Liver (tissue), 9 donors: ENCODE measurements around the gene CARD16. TPM values are rescaled to one million over a fixed set of nuclear protein-coding genes. Genes with fewer than 3 reads are reported as not detected.

ENCODE experiments used
- DNase-seq: peaks from one replicate; pipeline ENCODE4 v3.0.0-alpha.2; 2017; ENCODE audit warnings: low spot score
- H3K27ac ChIP-seq, 2 donors: one replicate each; pipeline ENCODE4 v1.7.0; 2013; ENCODE audit warnings: inconsistent platforms in 2 of 2, low read length in 2 of 2, control low read depth in 1 of 2, low read depth in 1 of 2, mild to moderate bottlenecking in 1 of 2
- H3K27me3 ChIP-seq, 4 donors: one replicate each; pipeline versions ENCODE4 v1.6.1 to v1.7.0; 2013; ENCODE audit warnings: low read length in 3 of 4, inconsistent platforms in 1 of 4, mild to moderate bottlenecking in 1 of 4, moderate library complexity in 1 of 4; ENCODE audit not compliant: control insufficient read depth in 4 of 4, insufficient read depth in 4 of 4
- H3K36me3 ChIP-seq, 4 donors: one replicate each; pipeline versions ENCODE4 v1.6.1 to v1.7.0; 2013; ENCODE audit warnings: low read length in 3 of 4, mild to moderate bottlenecking in 3 of 4, low read depth in 1 of 4, moderate library complexity in 1 of 4; ENCODE audit not compliant: control insufficient read depth in 4 of 4, insufficient read depth in 3 of 4
- H3K4me1 ChIP-seq, 4 donors: one replicate each; pipeline versions ENCODE4 v1.6.1 to v1.7.0; 2013; ENCODE audit warnings: low read length in 3 of 4, mild to moderate bottlenecking in 3 of 4, moderate library complexity in 1 of 4; ENCODE audit not compliant: control insufficient read depth in 4 of 4, insufficient read depth in 4 of 4
- H3K4me3 ChIP-seq, 3 donors: one replicate each; pipeline versions ENCODE4 v1.6.1 to v1.7.0; 2013; ENCODE audit warnings: low read length in 3 of 3, control low read depth in 1 of 3, low read depth in 1 of 3, mild to moderate bottlenecking in 1 of 3
- H3K9ac ChIP-seq, 2 donors: one replicate each; pipeline ENCODE4 v1.7.0; 2013; ENCODE audit warnings: low read length in 2 of 2, mild to moderate bottlenecking in 2 of 2, moderate library complexity in 2 of 2, control low read depth in 1 of 2, low read depth in 1 of 2
- H3K9me3 ChIP-seq, 4 donors: one replicate each; pipeline versions ENCODE4 v1.6.1 to v1.7.0; 2013; ENCODE audit warnings: low read length in 3 of 4; ENCODE audit not compliant: control insufficient read depth in 4 of 4
- EGR1 ChIP-seq, 2 donors: IDR thresholded peaks; 2 replicates each; pipeline ENCODE4 v1.6.1; 2016 to 2018; ENCODE audit warnings: antibody characterized with exemption in 2 of 2, low read depth in 2 of 2
- FOXA1 ChIP-seq: IDR thresholded peaks from 2 replicates; pipeline ENCODE4 v1.6.1; 2016; ENCODE audit warnings: antibody characterized with exemption
- FOXA2 ChIP-seq: IDR thresholded peaks from 2 replicates; pipeline ENCODE4 v1.6.1; 2016; ENCODE audit warnings: antibody characterized with exemption
- GABPA ChIP-seq, 2 donors: IDR thresholded peaks in 1 of 2; conservative IDR thresholded peaks in 1 of 2; 2 replicates each; pipeline ENCODE4 v1.6.1; 2016; ENCODE audit warnings: antibody characterized with exemption in 2 of 2, mild to moderate bottlenecking in 1 of 2, moderate library complexity in 1 of 2
- HNF4G ChIP-seq: IDR thresholded peaks from 2 replicates; pipeline ENCODE4 v1.6.1; 2016; ENCODE audit warnings: antibody characterized with exemption
- JUND ChIP-seq, 2 donors: IDR thresholded peaks; 2 replicates each; pipeline ENCODE4 v1.6.1; 2016; ENCODE audit warnings: antibody characterized with exemption in 2 of 2
- NR2F2 ChIP-seq: IDR thresholded peaks from 2 replicates; pipeline ENCODE4 v1.6.1; 2016; ENCODE audit warnings: antibody characterized with exemption
- RAD21 ChIP-seq, 2 donors: IDR thresholded peaks; 2 replicates each; pipeline ENCODE4 v1.6.1; 2016; ENCODE audit warnings: antibody characterized with exemption in 2 of 2, mild to moderate bottlenecking in 2 of 2
- RXRA ChIP-seq, 2 donors: IDR thresholded peaks; 2 replicates each; pipeline ENCODE4 v1.6.1; 2017 to 2018; ENCODE audit warnings: antibody characterized with exemption in 2 of 2, mild to moderate bottlenecking in 1 of 2
- SP1 ChIP-seq: IDR thresholded peaks from 2 replicates; pipeline ENCODE4 v1.6.1; 2018; ENCODE audit warnings: antibody characterized with exemption, mild to moderate bottlenecking
- TAF1 ChIP-seq: conservative IDR thresholded peaks from 2 replicates; pipeline ENCODE4 v1.6.1; 2016; ENCODE audit warnings: antibody characterized with exemption, mild to moderate bottlenecking
- YY1 ChIP-seq: IDR thresholded peaks from 2 replicates; pipeline ENCODE4 v1.6.1; 2016; ENCODE audit warnings: antibody characterized with exemption, mild to moderate bottlenecking
- WGBS: extraction: QIAGEN DNeasy Blood & Tissue Kit; methylation state at CpG from one replicate; pipeline ENCODE4 v1.1.7; 2013; 5-methylcytosine and 5-hydroxymethylcytosine counted together
- polyA plus RNA-seq, 2 donors: library from polyadenylated mRNA; stranded (reverse) in 1 of 2; unstranded in 1 of 2; fragments of 200-250 nt in 1 of 2; fragments of >200 nt in 1 of 2; fragmentation: Nextera tagmentation in 1 of 2; extraction: Ambion mirVana in 1 of 2; gene quantifications; one replicate each; pipeline versions ENCODE4 v1.2.1 to v1.2.3, GENCODE V29; 2013 to 2015
- total RNA-seq, 2 donors: library from RNA; depleted of rRNA; stranded (reverse); fragments of >200 nt; gene quantifications; one replicate each; pipeline ENCODE4 v1.2.3, GENCODE V29; 2014
- TF ChIP-seq, protein P1 (sequence below): IDR thresholded peaks from 2 replicates; pipeline ENCODE4 v1.6.1; 2016; ENCODE audit warnings: antibody characterized with exemption
- TF ChIP-seq, protein P2 (sequence below): IDR thresholded peaks from 2 replicates; pipeline ENCODE4 v1.6.1; 2016; ENCODE audit warnings: antibody characterized with exemption, mild to moderate bottlenecking
- TF ChIP-seq, protein P3 (sequence below): IDR thresholded peaks from 2 replicates; pipeline ENCODE4 v1.6.1; 2016; ENCODE audit warnings: antibody characterized with exemption
- TF ChIP-seq, protein P4 (sequence below): IDR thresholded peaks from 2 replicates; pipeline ENCODE4 v1.6.1; 2016; ENCODE audit warnings: antibody characterized with exemption
- TF ChIP-seq, protein P5 (sequence below): fragments of 150-350 bp; IDR thresholded peaks from 2 replicates; pipeline ENCODE4 v1.5.1; 2017; ENCODE audit warnings: improper control_type of control experiment, low read depth, low read length; ENCODE audit not compliant: missing input control
- donor health status: healthy.
- donor health status: healthy.
- donor health status: healthy.
- donor health status: healthy.
- donor health status: healthy.

CARD16 gene
- total and polyA plus RNA-seq, 4 donors, result 5.1 to 10.0 (median 8.7) TPM

GRCh38 chr11:104992781-104993180, 52.4 kb downstream of the CARD16 start:
- Histone ChIP-seq H3K27me3 (peaks cover 0 to 4% (median 0%) of the 10 kb centered on the region in 4 donors), H3K4me3 (no peak overlapping the region), H3K9ac (no peak overlapping the region), H3K36me3 (no peaks in the 10 kb centered on the region), H3K9me3 (no peaks in the 10 kb centered on the region), H3K4me1 (peaks cover 0 to 1% (median 0%) of the 10 kb centered on the region in 4 donors), H3K27ac (no peak overlapping the region)
- DNase-seq, result no peak
- WGBS, result 82% methylated on average over 1 of the region's 1 CpG
- TF ChIP-seq FOXA1, result no peak
- TF ChIP-seq GABPA (IDR thresholded peaks at IDR 0.05 in 1 of 2, conservative IDR thresholded peaks at IDR 0.05 in 1 of 2), result no peak
- TF ChIP-seq YY1, result no peak
- TF ChIP-seq, protein P1, sequence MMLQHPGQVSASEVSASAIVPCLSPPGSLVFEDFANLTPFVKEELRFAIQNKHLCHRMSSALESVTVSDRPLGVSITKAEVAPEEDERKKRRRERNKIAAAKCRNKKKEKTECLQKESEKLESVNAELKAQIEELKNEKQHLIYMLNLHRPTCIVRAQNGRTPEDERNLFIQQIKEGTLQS, result no peak
- TF ChIP-seq RAD21 (IDR thresholded peaks at IDR 0.05), result no peak
- TF ChIP-seq, protein P2, sequence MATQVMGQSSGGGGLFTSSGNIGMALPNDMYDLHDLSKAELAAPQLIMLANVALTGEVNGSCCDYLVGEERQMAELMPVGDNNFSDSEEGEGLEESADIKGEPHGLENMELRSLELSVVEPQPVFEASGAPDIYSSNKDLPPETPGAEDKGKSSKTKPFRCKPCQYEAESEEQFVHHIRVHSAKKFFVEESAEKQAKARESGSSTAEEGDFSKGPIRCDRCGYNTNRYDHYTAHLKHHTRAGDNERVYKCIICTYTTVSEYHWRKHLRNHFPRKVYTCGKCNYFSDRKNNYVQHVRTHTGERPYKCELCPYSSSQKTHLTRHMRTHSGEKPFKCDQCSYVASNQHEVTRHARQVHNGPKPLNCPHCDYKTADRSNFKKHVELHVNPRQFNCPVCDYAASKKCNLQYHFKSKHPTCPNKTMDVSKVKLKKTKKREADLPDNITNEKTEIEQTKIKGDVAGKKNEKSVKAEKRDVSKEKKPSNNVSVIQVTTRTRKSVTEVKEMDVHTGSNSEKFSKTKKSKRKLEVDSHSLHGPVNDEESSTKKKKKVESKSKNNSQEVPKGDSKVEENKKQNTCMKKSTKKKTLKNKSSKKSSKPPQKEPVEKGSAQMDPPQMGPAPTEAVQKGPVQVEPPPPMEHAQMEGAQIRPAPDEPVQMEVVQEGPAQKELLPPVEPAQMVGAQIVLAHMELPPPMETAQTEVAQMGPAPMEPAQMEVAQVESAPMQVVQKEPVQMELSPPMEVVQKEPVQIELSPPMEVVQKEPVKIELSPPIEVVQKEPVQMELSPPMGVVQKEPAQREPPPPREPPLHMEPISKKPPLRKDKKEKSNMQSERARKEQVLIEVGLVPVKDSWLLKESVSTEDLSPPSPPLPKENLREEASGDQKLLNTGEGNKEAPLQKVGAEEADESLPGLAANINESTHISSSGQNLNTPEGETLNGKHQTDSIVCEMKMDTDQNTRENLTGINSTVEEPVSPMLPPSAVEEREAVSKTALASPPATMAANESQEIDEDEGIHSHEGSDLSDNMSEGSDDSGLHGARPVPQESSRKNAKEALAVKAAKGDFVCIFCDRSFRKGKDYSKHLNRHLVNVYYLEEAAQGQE, result no peak
- no peak for TF ChIP-seq EGR1 (IDR thresholded peaks at IDR 0.05; ENCODE audit: low read depth in 2 of 2)
- no peak for TF ChIP-seq RXRA (IDR thresholded peaks at IDR 0.05)
- TF ChIP-seq SP1, result no peak
- TF ChIP-seq FOXA2, result no peak
- no peak for TF ChIP-seq TAF1
- no peak for TF ChIP-seq NR2F2
- TF ChIP-seq, protein P3, sequence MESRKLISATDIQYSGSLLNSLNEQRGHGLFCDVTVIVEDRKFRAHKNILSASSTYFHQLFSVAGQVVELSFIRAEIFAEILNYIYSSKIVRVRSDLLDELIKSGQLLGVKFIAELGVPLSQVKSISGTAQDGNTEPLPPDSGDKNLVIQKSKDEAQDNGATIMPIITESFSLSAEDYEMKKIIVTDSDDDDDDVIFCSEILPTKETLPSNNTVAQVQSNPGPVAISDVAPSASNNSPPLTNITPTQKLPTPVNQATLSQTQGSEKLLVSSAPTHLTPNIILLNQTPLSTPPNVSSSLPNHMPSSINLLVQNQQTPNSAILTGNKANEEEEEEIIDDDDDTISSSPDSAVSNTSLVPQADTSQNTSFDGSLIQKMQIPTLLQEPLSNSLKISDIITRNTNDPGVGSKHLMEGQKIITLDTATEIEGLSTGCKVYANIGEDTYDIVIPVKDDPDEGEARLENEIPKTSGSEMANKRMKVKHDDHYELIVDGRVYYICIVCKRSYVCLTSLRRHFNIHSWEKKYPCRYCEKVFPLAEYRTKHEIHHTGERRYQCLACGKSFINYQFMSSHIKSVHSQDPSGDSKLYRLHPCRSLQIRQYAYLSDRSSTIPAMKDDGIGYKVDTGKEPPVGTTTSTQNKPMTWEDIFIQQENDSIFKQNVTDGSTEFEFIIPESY, result no peak
- TF ChIP-seq JUND (IDR thresholded peaks at IDR 0.05), result no peak

- Histone ChIP-seq H3K9ac (no peak overlapping the region), H3K27ac (no peak overlapping the region), H3K4me1 (no peaks in the 10 kb centered on the region), H3K4me3 (no peak overlapping the region), H3K9me3 (no peaks in the 10 kb centered on the region), H3K27me3 (peaks cover 0 to 4% (median 0%) of the 10 kb centered on the region in 4 donors), H3K36me3 (no peaks in the 10 kb centered on the region)
- WGBS, result 61% methylated on average over 4 of the region's 4 CpGs
- DNase-seq, result no peak
- no peak for TF ChIP-seq SP1
- TF ChIP-seq, protein P4, sequence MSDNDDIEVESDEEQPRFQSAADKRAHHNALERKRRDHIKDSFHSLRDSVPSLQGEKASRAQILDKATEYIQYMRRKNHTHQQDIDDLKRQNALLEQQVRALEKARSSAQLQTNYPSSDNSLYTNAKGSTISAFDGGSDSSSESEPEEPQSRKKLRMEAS, result no peak
- TF ChIP-seq JUND (IDR thresholded peaks at IDR 0.05), result no peak
- TF ChIP-seq NR2F2, result no peak
- TF ChIP-seq, protein P1, result no peak
- TF ChIP-seq, protein P3, result no peak
- TF ChIP-seq, protein P5, sequence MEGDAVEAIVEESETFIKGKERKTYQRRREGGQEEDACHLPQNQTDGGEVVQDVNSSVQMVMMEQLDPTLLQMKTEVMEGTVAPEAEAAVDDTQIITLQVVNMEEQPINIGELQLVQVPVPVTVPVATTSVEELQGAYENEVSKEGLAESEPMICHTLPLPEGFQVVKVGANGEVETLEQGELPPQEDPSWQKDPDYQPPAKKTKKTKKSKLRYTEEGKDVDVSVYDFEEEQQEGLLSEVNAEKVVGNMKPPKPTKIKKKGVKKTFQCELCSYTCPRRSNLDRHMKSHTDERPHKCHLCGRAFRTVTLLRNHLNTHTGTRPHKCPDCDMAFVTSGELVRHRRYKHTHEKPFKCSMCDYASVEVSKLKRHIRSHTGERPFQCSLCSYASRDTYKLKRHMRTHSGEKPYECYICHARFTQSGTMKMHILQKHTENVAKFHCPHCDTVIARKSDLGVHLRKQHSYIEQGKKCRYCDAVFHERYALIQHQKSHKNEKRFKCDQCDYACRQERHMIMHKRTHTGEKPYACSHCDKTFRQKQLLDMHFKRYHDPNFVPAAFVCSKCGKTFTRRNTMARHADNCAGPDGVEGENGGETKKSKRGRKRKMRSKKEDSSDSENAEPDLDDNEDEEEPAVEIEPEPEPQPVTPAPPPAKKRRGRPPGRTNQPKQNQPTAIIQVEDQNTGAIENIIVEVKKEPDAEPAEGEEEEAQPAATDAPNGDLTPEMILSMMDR, result no peak
- no peak for TF ChIP-seq HNF4G
- no peak for TF ChIP-seq GABPA (IDR thresholded peaks at IDR 0.05 in 1 of 2, conservative IDR thresholded peaks at IDR 0.05 in 1 of 2)
- no peak for TF ChIP-seq FOXA2
- TF ChIP-seq FOXA1, result no peak
- TF ChIP-seq EGR1 (IDR thresholded peaks at IDR 0.05; ENCODE audit: low read depth in 2 of 2), result no peak
Observed at GRCh38 chr11:104991994-104992393, 53.1 kb downstream of the CARD16 start.
